ENCODE measurements around the gene NLGN4X.

NLGN4X gene

GRCh38 chrX:5965406-5965805 is 263.3 kb downstream of the NLGN4X start:
- TF ChIP-seq CTCF (IDR thresholded peaks at IDR 0.05; ENCODE audit: low read depth, low read length): no peak
- no peak for TF ChIP-seq EZH2phosphoT487 (IDR thresholded peaks at IDR 0.05; ENCODE audit: low read depth)
- H3K9ac ChIP-seq (ENCODE audit: low read length): no peak overlapping the region
- no peaks in the 10 kb centered on the region for H4K20me1 ChIP-seq (ENCODE audit: insufficient read depth, low read length)
- H3K27me3 ChIP-seq (ENCODE audit: low read depth, low read length): no peaks in the 10 kb centered on the region
- no peaks in the 10 kb centered on the region for H3K36me3 ChIP-seq (replicated peaks; ENCODE audit: low read depth, low read length)
- no peak overlapping the region for H3K27ac ChIP-seq (ENCODE audit: low read length)
- H3K4me1 ChIP-seq (ENCODE audit: low read length): no peaks in the 10 kb centered on the region
- H3K79me2 ChIP-seq (ENCODE audit: low read length): no peaks in the 10 kb centered on the region
- H3K9me3 ChIP-seq (ENCODE audit: insufficient read depth, low read length): no peaks in the 10 kb centered on the region
- H3K4me2 ChIP-seq (ENCODE audit: low read length): no peak overlapping the region
- no peak overlapping the region for H3K4me3 ChIP-seq (ENCODE audit: low read length)
- H2AFZ ChIP-seq (ENCODE audit: low read depth, low read length): no peak overlapping the region

GRCh38 chrX:5959286-5959685 is 269.4 kb downstream of the NLGN4X start:
- Histone ChIP-seq H3K27ac (ENCODE audit: low read length) (no peak overlapping the region), H3K9me3 (ENCODE audit: insufficient read depth, low read length) (no peaks in the 10 kb centered on the region), H3K4me1 (ENCODE audit: low read length) (no peaks in the 10 kb centered on the region), H3K36me3 (replicated peaks; ENCODE audit: low read depth, low read length) (no peaks in the 10 kb centered on the region), H3K9ac (ENCODE audit: low read length) (no peak overlapping the region), H3K79me2 (ENCODE audit: low read length) (no peaks in the 10 kb centered on the region), H3K4me3 (ENCODE audit: low read length) (no peak overlapping the region), H3K27me3 (ENCODE audit: low read depth, low read length) (no peaks in the 10 kb centered on the region), H2AFZ (ENCODE audit: low read depth, low read length) (no peak overlapping the region), H3K4me2 (ENCODE audit: low read length) (no peak overlapping the region), H4K20me1 (ENCODE audit: insufficient read depth, low read length) (no peaks in the 10 kb centered on the region)
- TF ChIP-seq CTCF (IDR thresholded peaks at IDR 0.05; ENCODE audit: low read depth, low read length) (no peak), EZH2phosphoT487 (IDR thresholded peaks at IDR 0.05; ENCODE audit: low read depth) (no peak)

- Histone ChIP-seq H2AFZ (ENCODE audit: low read depth, low read length) (no peak overlapping the region), H3K4me2 (ENCODE audit: low read length) (no peak overlapping the region), H3K9me3 (ENCODE audit: insufficient read depth, low read length) (no peaks in the 10 kb centered on the region), H3K36me3 (replicated peaks; ENCODE audit: low read depth, low read length) (no peaks in the 10 kb centered on the region), H3K9ac (ENCODE audit: low read length) (no peak overlapping the region), H3K4me1 (ENCODE audit: low read length) (no peaks in the 10 kb centered on the region), H3K79me2 (ENCODE audit: low read length) (no peaks in the 10 kb centered on the region), H3K27me3 (ENCODE audit: low read depth, low read length) (no peaks in the 10 kb centered on the region), H4K20me1 (ENCODE audit: insufficient read depth, low read length) (no peaks in the 10 kb centered on the region), H3K27ac (ENCODE audit: low read length) (no peak overlapping the region), H3K4me3 (ENCODE audit: low read length) (no peak overlapping the region)
- TF ChIP-seq CTCF (IDR thresholded peaks at IDR 0.05; ENCODE audit: low read depth, low read length) (no peak), EZH2phosphoT487 (IDR thresholded peaks at IDR 0.05; ENCODE audit: low read depth) (no peak)
Observed at GRCh38 chrX:5958523-5958922, 270.1 kb downstream of the NLGN4X start.

- Histone ChIP-seq H3K4me1 (ENCODE audit: low read length) (no peaks in the 10 kb centered on the region), H2AFZ (ENCODE audit: low read depth, low read length) (no peak overlapping the region), H3K79me2 (ENCODE audit: low read length) (no peaks in the 10 kb centered on the region), H3K4me2 (ENCODE audit: low read length) (no peak overlapping the region), H3K9me3 (ENCODE audit: insufficient read depth, low read length) (no peaks in the 10 kb centered on the region), H3K4me3 (ENCODE audit: low read length) (no peak overlapping the region), H3K27ac (ENCODE audit: low read length) (no peak overlapping the region), H3K27me3 (ENCODE audit: low read depth, low read length) (no peaks in the 10 kb centered on the region), H3K9ac (ENCODE audit: low read length) (no peak overlapping the region), H4K20me1 (ENCODE audit: insufficient read depth, low read length) (no peaks in the 10 kb centered on the region), H3K36me3 (replicated peaks; ENCODE audit: low read depth, low read length) (no peaks in the 10 kb centered on the region)
- TF ChIP-seq CTCF (IDR thresholded peaks at IDR 0.05; ENCODE audit: low read depth, low read length): no peak
- no peak for TF ChIP-seq EZH2phosphoT487 (IDR thresholded peaks at IDR 0.05; ENCODE audit: low read depth)
Observed at GRCh38 chrX:5957506-5957905, 271.2 kb downstream of the NLGN4X start.
